Placental epithelial cell (primary cell): ENCODE data around the gene DUSP21. TPM values are rescaled to one million over a fixed set of nuclear protein-coding genes. Genes with fewer than 3 reads are reported as not detected.

Experiments
- total RNA-seq: library from RNA; depleted of rRNA; stranded (reverse); fragments of >200 nt; gene quantifications from 2 replicates; pipeline ENCODE4 v1.2.3, GENCODE V29; 2012

DUSP21 gene
- not detected in 2 replicates for total RNA-seq

DNA sequence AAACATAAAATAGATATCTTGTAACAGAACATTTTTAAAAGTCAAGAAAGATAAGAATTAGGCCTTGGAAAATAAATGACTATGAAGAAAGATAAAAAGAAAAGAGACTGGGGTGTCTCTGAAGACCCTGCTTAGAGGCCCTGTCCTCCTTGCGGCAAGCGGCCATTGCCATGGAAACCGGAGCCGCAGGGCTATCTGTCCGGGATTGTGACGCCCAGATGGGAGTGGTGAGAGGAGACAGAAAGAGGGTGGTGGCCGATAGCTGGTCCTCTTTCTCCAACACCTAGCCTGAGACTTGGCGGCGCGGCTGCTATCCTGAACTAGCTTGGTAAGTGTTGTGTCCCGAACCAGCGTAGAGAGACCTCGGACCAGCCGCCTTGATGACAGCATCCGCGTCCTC, at the start of gene DUSP21:
DUSP21 (plus strand) TSS at position 269 of the 400 bp plus-strand sequence; CDS start at position 381, 112 bp downstream.

DNA sequence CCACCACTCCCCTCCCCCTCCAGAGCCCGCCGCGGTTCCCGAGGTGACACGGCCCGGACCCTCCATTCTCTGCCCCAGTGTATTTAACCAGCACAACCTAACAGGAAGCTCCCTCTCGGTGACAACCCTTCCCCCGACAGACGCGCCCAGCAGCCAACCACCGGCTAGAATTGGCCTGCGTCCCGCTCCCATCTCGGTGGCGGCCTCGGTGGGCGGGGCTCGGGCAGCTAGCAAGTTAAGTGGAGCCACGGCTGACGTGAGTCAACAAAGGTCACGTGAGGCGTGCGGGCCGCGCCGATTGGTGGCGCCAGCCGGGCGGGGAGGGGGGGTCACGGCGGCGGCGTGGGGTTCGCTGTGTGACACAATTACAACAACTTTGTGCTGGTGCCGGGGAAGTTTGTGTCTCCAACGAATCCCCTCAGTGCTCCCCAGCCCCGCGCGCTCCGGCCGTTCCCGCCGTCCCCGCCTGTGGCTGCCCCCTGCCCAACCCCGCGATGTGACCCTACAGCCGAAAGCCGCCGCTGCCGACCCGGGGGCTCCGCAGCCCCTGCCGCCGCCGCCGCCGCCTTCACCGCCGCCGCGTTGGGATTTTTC, 29.1 kb downstream of the DUSP21 start, which contains the start of gene KDM6A:
KDM6A (plus strand) TSS at position 368 of the 594 bp plus-strand sequence. CDS start 364 bp downstream, outside the sequence.

Other genes starting within 250 kb of the DUSP21 start
- gene KDM6A, start 29.2 kb downstream of the DUSP21 start, total RNA-seq: 36.3 and 42.4 TPM in 2 replicates